OCI-M2 (cell line): ENCODE measurements around the gene OPTC.

Experiments
- DNase-seq: peaks from one replicate; lab custom pipeline; 2025; ENCODE audit not compliant: unreplicated experiment; lab: John Stamatoyannopoulos, UW

OPTC gene

DNA sequence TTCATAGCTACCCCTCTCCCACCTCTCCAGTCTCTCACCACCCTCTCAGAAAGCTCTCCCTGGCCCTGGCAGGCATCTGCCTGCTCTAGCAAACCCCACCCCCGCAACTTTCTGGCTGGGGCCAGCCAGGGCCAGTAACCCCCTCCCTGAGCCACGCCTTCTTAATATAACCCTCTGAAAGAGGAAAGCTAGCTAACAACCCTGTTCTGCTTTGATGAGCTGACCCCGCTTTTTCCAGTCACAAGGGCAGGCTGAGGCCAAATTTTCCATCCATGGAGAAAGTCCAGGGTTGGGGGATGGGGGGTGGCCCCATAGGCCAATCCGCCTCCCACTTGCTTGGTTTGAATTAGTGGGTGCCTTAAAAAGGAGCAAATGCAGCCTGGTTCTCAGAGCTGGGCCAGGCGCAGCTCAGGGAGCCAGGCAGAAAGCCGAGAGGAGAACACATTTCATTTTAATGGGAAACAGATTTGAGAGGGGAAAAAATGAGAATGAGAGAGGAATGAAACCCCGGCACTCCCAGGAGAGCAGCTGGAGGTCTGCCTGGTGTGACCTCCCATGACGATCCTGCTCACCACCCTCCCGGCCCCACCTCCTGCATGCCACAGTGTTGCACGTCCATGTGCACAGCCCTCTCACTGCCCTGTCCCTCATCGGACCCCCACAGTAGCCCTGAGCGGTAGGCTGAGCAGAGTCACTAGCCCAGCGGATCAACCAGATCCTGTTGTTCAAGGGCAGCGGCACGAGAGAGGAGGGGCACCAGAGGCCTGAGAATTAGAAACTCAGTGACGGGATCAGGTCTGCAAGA lies 62.3 kb downstream of the OPTC start:
- DNase-seq: no peak

DNA sequence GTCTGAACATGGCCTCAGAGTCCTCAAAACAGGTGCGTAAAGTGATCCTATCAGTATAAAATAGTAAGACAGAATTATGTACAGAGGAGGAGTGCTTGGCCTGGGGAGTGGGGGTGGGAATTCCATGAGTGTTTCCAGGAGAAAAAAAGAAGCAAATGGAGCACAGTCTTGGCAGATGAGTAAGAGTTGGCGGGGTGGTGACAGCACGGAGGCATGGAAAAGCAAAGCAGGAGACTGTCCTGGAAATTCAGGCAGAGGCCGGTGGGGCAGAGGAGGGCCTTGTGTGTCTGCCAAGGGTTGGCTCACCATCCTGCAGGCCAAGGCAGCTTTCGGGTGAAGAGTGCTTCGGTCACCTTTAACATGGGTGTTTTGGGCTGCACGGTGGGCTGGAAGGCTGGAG lies 63.4 kb downstream of the OPTC start:
- DNase-seq: no peak

DNA sequence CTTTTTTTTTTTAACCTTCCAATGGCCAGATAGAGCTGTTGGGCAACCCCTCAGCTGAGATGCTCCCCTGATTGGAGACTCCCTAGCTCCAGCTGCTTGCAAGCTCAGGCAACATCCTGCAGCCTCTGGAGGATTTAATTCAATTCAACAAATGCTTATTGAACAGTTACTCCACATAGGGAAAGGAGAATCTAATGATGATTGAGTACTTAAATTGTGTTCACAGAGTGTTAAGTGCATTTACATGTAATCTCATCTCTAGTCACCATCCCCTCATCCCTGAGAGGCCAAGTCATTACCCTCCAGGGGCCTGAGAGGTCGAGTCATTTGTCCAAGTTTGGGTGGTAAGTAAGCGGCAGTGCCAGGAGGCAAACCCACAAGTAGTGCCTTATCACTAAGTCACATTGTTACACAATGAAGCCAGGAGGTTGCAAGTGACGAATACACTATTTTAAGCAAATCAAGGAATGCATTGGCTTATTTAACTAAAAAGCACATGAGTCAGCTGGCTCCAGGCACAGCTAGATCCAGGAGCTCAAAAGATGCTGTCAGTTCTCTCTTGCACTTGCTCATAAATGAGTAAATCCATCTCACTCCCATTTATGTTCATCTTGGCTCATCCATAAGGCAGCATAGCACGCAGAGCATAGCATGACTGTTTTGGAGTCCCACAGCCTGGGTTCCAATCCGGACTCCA lies 64.3 kb downstream of the OPTC start:
- DNase-seq: no peak
